ENCODE results near the gene TPH1.
A peak's percentile ranks its signal among the peaks of the same experiment; 100 is the strongest.
"Not testable (repeated sequence)": the region's sequence is repeated elsewhere in the genome, so short reads cannot be mapped to it uniquely, and the experiment has no call there.

Gene TPH1

DNA sequence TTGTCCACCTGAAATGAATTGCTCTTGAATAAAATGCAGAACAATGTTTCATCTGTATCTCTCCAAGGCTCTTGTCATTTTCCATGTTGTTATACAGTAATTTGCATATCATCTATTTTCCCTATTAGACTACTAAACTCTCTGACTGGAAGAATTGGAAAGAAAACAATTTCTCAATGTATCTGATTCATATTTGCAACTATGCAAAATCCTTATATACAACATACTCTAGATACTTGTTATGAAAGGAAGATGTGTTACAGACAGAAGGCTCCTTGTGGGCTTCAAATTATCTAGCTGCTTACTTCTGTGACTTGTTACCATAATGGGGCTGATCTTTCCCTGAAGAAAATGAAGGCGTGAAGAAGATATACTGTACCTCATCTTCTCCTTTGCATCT, 23.6 kb downstream of the TPH1 start:
- DNase-seq (ENCODE audit: low read depth in 2 of 2): no peak

DNA sequence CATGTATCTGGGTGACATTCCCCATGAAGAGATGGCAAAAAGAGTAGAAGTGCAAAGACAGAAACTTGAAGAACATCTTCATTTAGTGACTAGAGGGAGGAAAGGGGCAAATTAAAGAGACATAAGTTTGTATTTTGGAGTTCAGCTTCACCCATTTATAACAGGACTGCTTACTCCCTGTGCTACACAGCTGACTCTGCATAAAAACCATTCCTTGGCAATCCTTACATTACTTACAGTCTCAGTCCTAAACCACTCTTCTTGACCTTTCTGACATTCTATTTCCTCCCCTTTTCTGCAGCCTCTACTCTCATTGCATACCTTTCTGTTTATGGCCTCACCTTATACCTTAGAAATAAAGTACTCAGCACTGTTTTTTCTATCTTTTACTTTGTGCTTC, 26.4 kb downstream of the TPH1 start:
- DNase-seq (ENCODE audit: low read depth in 2 of 2): no peak

DNA sequence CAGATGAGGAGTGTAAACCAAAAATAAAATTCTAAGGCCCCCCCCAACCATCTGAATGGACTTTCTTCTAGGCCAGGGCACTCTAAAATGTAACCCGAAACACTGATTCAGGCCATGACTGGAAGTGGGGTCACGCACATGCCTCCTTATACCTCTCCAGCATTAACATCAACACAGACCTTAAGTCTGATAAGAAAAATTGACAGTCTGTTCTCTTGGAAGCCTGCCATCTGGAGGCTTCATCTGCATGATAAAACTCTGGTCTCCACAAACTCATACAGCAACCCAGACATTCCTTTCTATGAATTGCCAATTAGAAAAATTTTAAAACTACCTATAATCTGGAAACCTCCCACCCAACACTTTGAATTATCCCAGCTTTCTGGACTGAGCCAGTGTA, 29.3 kb downstream of the TPH1 start:
- no peak for DNase-seq (ENCODE audit: low read depth in 2 of 2)

DNA sequence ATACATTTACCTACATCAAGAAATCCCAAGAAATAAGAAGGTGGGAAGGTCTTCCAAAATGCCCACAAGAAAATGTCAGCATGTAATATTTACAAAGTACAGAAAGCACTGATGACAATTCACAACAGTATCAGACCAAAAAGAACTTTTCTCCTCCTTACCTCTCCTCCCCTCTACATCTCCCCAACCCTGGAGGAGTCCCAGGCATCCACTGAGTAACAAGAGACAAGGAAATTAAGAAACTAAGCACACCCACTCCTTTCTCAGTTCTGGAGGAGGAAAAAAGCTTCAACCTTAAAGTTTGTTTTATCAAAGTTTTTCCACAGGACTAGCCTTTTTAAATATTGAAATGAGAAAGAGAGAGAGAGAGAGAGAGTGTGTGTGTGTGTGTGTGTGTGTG, 31.2 kb downstream of the TPH1 start:
- no peak for DNase-seq (ENCODE audit: low read depth in 2 of 2)

DNA sequence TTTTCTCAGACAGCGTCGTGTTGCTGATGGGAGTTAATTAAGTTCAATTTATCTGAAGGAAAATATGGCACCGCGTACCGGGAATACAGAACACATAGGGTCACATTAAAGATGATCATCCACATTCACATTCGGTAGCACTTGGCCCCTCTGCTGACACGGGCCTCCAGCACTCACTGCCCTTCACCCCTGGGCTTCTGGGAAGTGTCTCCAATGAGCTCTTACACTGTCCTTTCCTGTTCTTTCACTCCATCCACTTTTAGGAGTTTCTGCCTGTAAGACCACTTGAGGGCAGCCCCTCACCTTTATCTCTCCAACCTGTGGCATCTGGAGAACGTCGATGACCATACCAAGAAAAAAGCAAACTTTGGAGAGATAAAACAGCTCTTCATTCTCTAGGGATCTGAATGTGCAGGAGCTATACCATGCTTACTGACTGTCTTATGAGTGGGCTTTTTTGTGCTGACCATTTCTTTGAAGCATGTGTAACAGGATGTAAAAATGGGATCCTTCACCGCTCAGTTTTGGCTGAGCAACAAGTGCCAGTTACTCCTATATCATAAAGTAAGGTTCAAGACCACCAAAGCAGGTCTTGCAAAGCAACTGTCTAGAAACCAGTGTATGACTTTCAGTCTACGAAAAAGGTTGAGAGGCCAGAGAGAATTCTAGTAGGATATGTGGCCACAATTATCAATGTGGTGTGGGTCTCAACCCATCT, 32.1 kb downstream of the TPH1 start:
- DNase-seq (ENCODE audit: low read depth in 2 of 2): no peak

DNA sequence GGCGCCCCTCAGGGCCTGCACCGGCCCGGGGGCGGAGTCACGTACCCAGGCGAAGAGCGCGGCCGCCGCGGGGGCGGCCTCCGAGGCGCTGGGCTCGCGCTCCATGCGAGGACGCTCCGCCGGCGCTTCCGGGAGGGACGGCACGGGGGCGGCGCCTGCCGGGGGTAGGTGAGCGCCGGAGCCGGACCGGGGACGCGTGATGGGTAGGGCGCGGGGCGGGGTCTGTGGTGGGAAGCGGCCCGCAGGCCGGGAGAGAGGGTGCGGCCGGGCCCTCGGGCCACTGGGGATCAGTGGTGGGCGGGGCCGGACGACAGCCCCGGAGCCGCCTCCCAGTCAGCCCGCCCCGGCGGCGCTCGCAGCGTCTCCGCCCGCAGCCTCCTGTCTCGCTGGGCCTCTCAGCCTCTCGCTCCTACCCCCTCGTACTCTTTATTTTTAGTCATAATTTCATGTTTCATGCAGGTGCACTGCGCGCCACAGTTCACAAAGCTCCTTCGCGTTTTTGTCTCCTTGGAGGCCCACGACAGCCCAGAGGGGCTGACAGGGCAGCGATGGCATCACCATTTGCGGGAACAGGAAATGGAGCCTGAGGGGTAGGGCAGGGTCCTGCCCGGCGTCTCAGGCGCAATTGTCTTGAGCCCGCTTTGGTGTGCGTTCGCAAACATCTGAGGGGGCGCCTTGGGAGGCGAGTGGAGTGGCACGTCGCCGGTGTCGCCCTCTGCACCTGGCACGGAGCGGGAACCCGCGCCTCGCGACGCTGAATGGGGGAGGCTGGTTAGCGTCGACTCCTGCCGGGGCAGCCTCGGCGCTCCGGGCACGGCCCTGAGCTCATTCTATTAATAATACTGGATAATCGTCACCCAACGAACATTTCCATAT, 32.9 kb downstream of the TPH1 start, which contains the start of gene SERGEF:
Gene SERGEF, minus strand, starts transcription at position 142 of the 876 bp plus-strand sequence. Its CDS starts 37 bp downstream, at position 105.
- DNase-seq (ENCODE audit: low read depth in 2 of 2): peak; percentile 92

DNA sequence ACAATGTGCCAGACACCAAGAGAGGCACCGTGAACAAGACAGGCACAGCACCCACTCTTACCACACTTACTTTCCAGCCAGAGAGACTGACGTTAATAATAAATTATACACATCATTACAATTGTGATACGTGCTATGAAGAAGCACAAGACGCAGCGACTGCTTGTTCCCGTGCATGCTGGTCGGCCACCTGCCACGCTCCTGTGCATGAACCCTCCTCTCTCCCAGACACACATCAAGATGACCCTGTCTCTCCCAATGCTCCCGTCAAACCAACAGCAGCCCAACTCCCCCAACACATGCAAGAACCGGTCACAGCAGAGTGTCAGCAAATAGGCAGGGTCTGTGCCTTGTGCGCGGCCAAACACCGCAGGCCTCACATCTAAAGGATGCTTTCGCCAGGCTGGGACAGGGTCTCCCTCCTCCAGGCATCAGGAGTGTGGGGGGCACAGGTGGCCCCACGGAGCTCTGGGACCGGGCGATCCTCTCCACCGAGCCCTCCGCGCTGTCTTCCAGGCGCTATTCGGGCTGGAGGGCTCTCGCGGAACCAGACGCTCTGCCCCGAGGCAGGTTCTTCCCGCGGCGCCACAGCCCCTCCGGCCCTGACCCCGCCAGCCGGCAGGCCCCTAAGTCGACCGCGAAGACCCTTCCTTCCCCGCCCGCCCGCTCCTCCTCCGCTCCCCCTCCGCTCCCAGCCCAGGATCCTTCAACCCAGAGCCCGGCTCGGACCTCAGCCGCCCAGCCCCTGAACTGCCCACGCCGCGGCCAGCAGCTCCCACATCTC, 33.8 kb downstream of the TPH1 start:
- DNase-seq (ENCODE audit: low read depth in 2 of 2): no peak

DNA sequence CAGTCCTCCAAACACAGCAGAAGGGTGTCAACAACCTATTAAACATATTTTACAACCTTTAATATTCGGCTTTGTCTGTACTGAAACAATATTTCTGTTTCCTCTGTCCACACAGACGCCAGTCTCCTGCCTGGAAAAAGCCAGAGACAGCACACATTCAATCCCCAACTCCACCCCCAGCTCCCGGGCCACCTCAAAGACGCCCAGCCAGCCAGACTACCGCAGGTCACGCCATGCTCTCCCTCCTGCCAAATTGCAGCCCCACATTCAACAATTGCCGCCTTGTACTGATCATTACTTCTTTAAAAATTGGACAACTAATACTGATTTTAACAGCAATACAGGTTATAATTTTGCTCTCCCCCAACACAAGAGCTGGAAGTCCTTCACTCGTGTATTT, 34.4 kb downstream of the TPH1 start:
- no peak for DNase-seq (ENCODE audit: low read depth in 2 of 2)

DNA sequence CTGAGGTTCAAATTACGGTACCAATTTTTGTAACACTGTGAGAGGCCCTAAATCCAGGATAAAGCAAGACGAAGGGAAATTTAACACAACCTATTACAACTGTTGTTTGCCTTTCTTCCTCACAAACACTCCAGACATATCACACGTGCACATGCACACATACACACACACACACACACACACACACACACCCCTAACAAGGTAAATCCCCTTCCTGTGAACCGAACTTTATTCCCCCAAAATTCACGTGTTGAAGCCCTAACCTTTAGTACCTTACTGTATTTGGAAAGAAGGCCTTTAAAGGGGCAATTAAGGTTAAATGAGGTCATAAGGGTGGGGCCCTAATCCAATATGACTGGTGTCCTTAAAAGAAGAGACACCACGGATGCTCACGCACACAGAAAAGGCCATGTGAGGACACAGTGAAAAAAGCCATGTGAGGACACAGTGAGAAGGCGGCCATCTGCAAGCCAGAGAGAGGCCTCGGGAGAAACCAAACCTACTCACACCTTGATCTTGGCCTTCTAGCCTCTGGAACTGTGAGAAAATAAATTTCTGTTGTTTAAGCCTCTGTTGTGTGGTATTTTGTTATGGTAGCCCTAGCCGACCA, 35.0 kb downstream of the TPH1 start:
- no peak for DNase-seq (ENCODE audit: low read depth in 2 of 2)

DNA sequence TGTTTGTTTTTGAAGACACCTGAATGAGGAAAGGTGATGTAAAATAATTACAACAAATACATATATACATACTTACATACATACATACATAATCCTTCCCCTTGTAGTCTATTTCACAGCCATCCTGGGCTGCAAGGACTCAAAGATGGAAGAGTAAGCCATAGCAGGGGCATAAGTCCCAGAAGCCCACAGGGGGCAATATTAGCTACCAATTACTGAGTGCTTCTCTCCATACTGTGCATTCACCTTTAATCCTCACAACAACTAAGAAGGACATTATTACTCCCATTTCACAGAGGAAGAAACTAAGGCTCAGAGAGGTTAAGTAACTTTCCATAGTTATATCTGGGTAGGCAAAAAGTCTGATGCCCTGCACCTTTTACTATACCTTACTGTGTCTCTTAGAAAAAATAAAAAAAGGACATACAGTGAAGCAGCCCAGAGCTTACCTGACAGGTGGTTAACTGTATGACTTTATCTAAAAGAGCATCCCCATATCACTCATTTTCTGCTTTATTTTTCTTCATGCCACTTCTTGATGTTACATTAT, 35.9 kb downstream of the TPH1 start:
- DNase-seq (ENCODE audit: low read depth in 2 of 2): no peak

DNA sequence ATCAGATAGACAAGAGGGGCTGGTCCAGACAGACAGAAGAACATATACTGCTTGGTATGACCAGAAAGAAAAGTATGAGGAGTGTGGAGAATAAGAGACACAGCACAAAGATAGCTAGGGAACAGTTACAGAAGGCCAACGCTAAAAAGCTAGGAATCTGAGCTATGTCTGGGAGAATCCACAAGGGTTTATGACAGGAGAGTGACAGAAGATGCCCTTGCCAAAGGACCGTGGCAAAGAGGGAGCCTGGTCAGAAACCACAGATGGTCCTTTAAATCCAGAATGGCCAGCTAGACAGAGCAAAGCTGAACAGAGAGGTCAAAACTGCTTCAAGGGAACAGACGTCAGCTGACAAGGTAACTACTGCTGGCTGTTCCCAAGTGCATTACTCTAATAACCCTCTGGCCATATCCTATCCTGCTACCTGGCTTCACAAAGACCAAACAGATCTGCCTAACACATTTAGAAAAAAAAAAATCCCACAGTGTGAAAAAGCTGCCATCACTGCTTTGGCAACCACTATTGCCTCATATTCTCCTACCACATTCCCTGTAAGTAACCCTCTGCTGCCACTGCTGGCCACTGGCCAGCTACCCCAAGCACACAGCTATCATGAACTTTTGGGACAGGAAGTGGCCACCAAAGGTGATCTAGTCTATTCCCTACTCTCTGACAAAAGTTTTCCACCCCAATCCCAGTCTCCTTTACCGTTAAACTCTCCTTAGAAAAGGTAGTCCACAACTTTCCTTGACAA, 40.5 kb downstream of the TPH1 start:
- no peak for DNase-seq (ENCODE audit: low read depth in 2 of 2)

DNA sequence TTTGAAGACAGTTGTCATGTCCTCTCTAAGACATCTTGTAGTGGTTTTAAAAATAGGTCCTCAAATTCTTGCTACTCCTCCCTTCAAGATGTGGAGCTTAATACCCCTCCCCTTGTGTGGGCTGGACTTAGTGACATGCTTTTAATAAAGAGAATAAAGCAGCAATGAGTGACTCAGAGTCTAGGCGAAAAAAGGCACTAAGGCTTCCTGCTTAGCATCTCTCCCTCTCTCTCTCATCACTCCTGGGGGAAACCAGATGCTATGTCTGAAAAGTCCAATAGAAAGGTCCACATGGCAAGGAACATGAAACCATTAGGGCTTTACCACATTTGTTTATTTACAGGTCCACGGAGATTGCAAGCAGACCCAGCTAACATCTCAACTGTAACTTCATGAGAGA, 44.9 kb downstream of the TPH1 start:
- no peak for DNase-seq (ENCODE audit: low read depth in 2 of 2)

DNA sequence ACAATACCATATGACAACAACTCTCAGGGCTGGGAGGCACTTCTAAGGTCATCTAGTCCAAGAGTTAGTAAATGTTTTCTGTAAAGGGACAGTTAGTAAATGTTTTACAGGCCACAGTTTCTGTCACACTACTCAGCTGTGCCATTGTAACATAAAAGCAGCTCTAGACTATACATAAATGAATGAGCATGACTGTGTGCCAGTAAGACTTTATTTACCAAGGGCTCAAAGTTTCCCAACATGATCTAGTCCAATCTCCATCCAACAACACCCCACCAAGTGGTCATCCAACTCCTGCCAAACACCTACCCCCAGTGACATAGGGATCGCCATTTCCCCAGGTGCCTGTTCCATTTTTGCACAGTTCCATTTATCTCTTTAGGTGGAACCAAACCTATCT, 45.3 kb downstream of the TPH1 start:
- DNase-seq (ENCODE audit: low read depth in 2 of 2): no peak

DNA sequence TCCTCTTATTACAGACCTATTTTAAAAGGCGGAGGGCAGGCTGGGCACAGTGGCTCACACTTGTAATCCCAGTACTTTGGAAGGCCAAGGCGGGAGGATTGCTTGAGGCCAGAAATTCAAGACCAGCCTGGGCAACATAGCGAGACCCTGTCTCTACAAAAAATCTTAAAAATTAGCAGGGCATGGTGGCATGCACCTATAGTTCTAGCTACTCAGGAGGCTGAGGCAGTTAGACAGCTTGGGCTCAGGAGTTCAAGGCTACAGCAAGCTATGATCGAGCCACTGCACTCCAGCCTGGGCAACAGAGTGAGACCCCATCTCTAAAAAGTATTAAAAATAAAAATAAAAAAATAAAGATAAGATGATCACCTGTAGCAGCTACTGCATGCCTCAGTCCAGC, 45.9 kb downstream of the TPH1 start:
- not testable (repeated sequence) for DNase-seq (ENCODE audit: low read depth in 2 of 2)
